ENCODE measurements around the gene DPY19L3. TPM values are rescaled to one million over a fixed set of nuclear protein-coding genes. Genes with fewer than 3 reads are reported as not detected.
"Not testable (repeated sequence)": the region's sequence is repeated elsewhere in the genome, so short reads cannot be mapped to it uniquely, and the experiment has no call there.

The DPY19L3 gene
- total RNA-seq, 1 experiment from 2014 or later: 45.1 TPM

DNA sequence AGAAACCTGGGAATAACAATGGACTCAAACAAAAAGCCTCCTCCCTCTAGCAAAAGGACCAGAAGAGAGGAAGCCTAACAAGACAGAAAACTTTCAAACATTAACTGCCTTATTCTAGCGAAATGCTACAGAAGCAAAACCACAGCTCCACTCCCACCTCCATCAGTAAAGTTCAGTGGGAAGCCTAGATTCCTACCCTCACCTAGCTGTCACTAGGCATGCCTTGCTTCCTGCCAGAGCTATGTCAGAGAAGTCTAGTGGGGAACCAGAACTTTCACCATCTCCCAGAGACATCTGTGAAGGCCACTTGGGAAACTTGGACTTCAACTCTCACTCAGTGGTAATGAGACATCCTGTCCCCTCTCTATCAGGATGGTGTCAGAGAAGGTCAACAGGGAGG, 37.1 kb downstream of the DPY19L3 start:
- Histone ChIP-seq H3K79me2 (ENCODE audit: low read length) (no peaks in the 10 kb centered on the region), H3K9me2 (replicated peaks; ENCODE audit: insufficient read depth, low read length) (no peaks in the 10 kb centered on the region), H3K4me2 (ENCODE audit: low read depth, low read length, poor library complexity, severe bottlenecking) (no peak overlapping the region), H3K4me3 (ENCODE audit: low read length) (no peak overlapping the region), H3K27me3 (ENCODE audit: low read length) (no peaks in the 10 kb centered on the region), H2AFZ (ENCODE audit: low read length) (no peak overlapping the region), H4K20me1 (ENCODE audit: insufficient read depth, low read depth, low read length) (no peaks in the 10 kb centered on the region), H3K4me1 (ENCODE audit: low read length) (no peaks in the 10 kb centered on the region), H3K27ac (ENCODE audit: low read length) (no peak overlapping the region), H3K9ac (ENCODE audit: low read length) (no peak overlapping the region), H3K36me3 (ENCODE audit: insufficient read depth, low read length) (peaks cover 28% of the 10 kb centered on the region; the same call in 1 of the 2 replicates), H3K9me3 (ENCODE audit: low read length) (no peaks in the 10 kb centered on the region)
- no peak for DNase-seq

DNA sequence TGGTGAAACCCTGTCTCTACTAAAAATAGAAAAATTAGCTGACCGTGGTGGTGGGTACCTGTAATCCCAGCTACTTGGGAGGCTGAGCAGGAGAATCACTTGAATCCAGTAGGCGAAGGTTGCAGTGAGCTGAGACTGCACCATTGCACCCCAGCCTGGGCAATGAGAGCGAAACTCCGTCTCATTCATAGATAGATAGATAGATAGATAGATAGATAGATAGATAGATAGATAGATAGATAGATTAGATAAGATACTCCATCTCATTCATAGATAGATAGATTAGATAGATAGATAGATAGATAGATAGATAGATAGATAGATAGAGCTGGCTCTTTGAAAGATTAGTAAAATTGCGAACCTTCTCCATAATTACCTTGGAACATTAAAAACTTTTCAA, 42.0 kb downstream of the DPY19L3 start:
- not testable (repeated sequence) for DNase-seq; H3K9me2 ChIP-seq (replicated peaks; ENCODE audit: insufficient read depth, low read length)

DNA sequence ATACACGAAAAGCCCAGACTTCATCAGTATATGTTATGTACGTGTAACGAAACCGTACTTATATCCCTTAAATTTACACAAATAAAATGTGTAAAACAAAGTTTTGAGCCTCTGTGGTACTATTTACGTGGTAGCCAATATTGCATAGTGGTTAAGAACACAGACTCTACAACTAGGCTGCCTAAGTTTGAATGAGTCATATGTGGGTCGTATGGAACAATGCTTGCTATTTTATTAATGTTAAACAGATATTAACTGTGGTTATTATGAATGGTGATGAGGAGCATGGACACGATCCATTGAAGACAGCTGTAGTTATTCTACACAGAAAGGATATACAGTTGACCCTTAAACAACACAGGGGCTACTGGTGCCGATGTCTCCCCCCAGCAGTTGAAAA, 42.5 kb downstream of the DPY19L3 start:
- Histone ChIP-seq H2AFZ (ENCODE audit: low read length) (no peak overlapping the region), H3K9me3 (ENCODE audit: low read length) (no peaks in the 10 kb centered on the region), H3K27ac (ENCODE audit: low read length) (no peak overlapping the region), H3K4me2 (ENCODE audit: low read depth, low read length, poor library complexity, severe bottlenecking) (no peak overlapping the region), H4K20me1 (ENCODE audit: insufficient read depth, low read depth, low read length) (no peaks in the 10 kb centered on the region), H3K4me3 (ENCODE audit: low read length) (no peak overlapping the region), H3K4me1 (ENCODE audit: low read length) (peaks cover 7% of the 10 kb centered on the region; the same call in 1 of the 2 replicates), H3K9me2 (replicated peaks; ENCODE audit: insufficient read depth, low read length) (no peaks in the 10 kb centered on the region), H3K9ac (ENCODE audit: low read length) (no peak overlapping the region), H3K36me3 (ENCODE audit: insufficient read depth, low read length) (0 out of 2 replicates have a peak, but pooled peaks cover 10% of the 10 kb centered on the region), H3K79me2 (ENCODE audit: low read length) (no peaks in the 10 kb centered on the region), H3K27me3 (ENCODE audit: low read length) (no peaks in the 10 kb centered on the region)
- no peak for DNase-seq

More for the DNA sequence above, 42.0 kb downstream of the DPY19L3 start:
- H3K9me3 ChIP-seq (ENCODE audit: low read length); H3K27ac ChIP-seq (ENCODE audit: low read length); H3K9ac ChIP-seq (ENCODE audit: low read length); H3K4me3 ChIP-seq (ENCODE audit: low read length); H3K27me3 ChIP-seq (ENCODE audit: low read length); H4K20me1 ChIP-seq (ENCODE audit: insufficient read depth, low read depth, low read length); H2AFZ ChIP-seq (ENCODE audit: low read length); H3K79me2 ChIP-seq (ENCODE audit: low read length); H3K4me2 ChIP-seq (ENCODE audit: low read depth, low read length, poor library complexity, severe bottlenecking); H3K4me1 ChIP-seq (ENCODE audit: low read length): not testable (repeated sequence)
- H3K36me3 ChIP-seq (ENCODE audit: insufficient read depth, low read length): 0 out of 2 replicates have a peak, but pooled peaks cover 15% of the 10 kb centered on the region

DNA sequence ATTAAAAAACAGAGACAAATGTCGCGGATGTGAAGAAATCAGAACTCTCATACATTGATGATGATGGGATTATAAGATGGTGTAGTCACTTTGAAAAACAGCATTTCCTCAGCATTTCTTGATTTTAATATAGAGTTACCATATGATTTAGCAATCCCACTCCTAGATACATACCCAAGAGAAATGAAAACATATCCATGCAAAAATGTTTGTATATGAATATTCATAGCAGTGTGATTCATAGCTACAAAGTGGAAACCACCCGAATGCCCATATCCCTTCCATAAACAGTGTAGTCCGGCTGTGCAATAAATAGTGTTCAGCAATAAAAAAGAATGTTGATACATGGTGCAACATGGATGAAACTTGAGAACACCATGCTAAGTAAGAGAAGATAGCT, 44.6 kb downstream of the DPY19L3 start:
- H3K9ac ChIP-seq (ENCODE audit: low read length): no peak overlapping the region
- no peak overlapping the region for H3K27ac ChIP-seq (ENCODE audit: low read length)
- H3K4me1 ChIP-seq (ENCODE audit: low read length): peaks cover 7% of the 10 kb centered on the region; the same call in 1 of the 2 replicates
- no peak overlapping the region for H3K4me3 ChIP-seq (ENCODE audit: low read length)
- H3K9me3 ChIP-seq (ENCODE audit: low read length): no peaks in the 10 kb centered on the region
- H3K4me2 ChIP-seq (ENCODE audit: low read depth, low read length, poor library complexity, severe bottlenecking): no peak overlapping the region
- H3K36me3 ChIP-seq (ENCODE audit: insufficient read depth, low read length): peaks cover 10% of the 10 kb centered on the region; the same call in 1 of the 2 replicates
- no peaks in the 10 kb centered on the region for H3K79me2 ChIP-seq (ENCODE audit: low read length)
- no peaks in the 10 kb centered on the region for H4K20me1 ChIP-seq (ENCODE audit: insufficient read depth, low read depth, low read length)
- no peak overlapping the region for H2AFZ ChIP-seq (ENCODE audit: low read length)
- no peaks in the 10 kb centered on the region for H3K9me2 ChIP-seq (replicated peaks; ENCODE audit: insufficient read depth, low read length)
- DNase-seq: no peak
- H3K27me3 ChIP-seq (ENCODE audit: low read length): no peaks in the 10 kb centered on the region

DNA sequence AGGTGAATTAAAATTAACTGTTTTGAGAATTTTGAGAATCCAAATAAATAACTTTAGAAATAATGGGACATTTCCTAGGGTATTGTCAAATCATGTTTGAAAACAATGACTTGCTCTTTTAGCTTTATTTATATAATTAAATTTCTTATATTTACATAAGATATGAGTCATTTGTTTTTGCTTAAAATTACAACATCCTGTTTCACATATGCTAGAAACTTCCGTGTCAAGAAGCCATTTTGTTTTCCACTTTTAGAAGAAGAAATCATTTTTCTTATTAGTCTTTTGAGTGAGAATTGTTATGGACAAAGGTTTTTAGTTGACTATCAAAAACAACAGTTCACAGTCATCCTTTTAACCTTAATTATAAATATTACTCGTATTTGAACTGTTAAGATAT, 48.2 kb downstream of the DPY19L3 start:
- Histone ChIP-seq H3K9me3 (ENCODE audit: low read length) (no peaks in the 10 kb centered on the region), H3K27me3 (ENCODE audit: low read length) (no peaks in the 10 kb centered on the region)

DNA sequence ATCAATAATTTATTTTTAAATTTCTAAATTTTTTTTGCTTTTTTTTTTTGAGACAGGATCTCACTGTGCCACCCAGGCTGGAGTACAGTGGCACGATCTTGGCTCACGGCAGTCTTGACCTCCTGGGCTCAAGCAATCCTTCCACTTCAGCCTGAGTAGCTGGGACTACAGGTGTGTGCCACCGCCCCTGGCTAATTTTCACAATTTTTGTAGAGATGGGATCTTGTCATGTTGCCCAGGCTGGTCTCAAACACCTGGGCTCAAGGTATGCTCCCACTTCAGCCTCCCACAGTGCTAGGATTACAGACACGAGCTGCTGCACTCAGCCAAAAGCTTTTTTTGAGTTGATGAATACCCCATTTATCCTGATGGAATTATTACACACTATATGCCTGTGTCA, 50.8 kb downstream of the DPY19L3 start:
- no peak overlapping the region for H3K4me2 ChIP-seq (ENCODE audit: low read depth, low read length, poor library complexity, severe bottlenecking)
- DNase-seq: no peak
- no peak overlapping the region for H3K9ac ChIP-seq (ENCODE audit: low read length)
- no peak overlapping the region for H2AFZ ChIP-seq (ENCODE audit: low read length)
- no peaks in the 10 kb centered on the region for H3K27me3 ChIP-seq (ENCODE audit: low read length)
- no peak overlapping the region for H3K27ac ChIP-seq (ENCODE audit: low read length)
- no peaks in the 10 kb centered on the region for H3K9me3 ChIP-seq (ENCODE audit: low read length)
- no peaks in the 10 kb centered on the region for H3K9me2 ChIP-seq (replicated peaks; ENCODE audit: insufficient read depth, low read length)
- no peaks in the 10 kb centered on the region for H3K79me2 ChIP-seq (ENCODE audit: low read length)
- no peak overlapping the region for H3K4me3 ChIP-seq (ENCODE audit: low read length)
- H4K20me1 ChIP-seq (ENCODE audit: insufficient read depth, low read depth, low read length): no peaks in the 10 kb centered on the region
- H3K4me1 ChIP-seq (ENCODE audit: low read length): peaks cover 21% of the 10 kb centered on the region
- peaks cover 19% of the 10 kb centered on the region; the same call in 1 of the 2 replicates for H3K36me3 ChIP-seq (ENCODE audit: insufficient read depth, low read length)

More for the DNA sequence above, 48.2 kb downstream of the DPY19L3 start:
- no peak for DNase-seq
- no peaks in the 10 kb centered on the region for H4K20me1 ChIP-seq (ENCODE audit: insufficient read depth, low read depth, low read length)
- H3K27ac ChIP-seq (ENCODE audit: low read length): no peak overlapping the region
- H3K9ac ChIP-seq (ENCODE audit: low read length): no peak overlapping the region
- H3K4me1 ChIP-seq (ENCODE audit: low read length): peaks cover 28% of the 10 kb centered on the region
- no peaks in the 10 kb centered on the region for H3K9me2 ChIP-seq (replicated peaks; ENCODE audit: insufficient read depth, low read length)
- no peak overlapping the region for H3K4me3 ChIP-seq (ENCODE audit: low read length)
- H2AFZ ChIP-seq (ENCODE audit: low read length): no peak overlapping the region
- no peak overlapping the region for H3K4me2 ChIP-seq (ENCODE audit: low read depth, low read length, poor library complexity, severe bottlenecking)
- H3K79me2 ChIP-seq (ENCODE audit: low read length): no peaks in the 10 kb centered on the region
- H3K36me3 ChIP-seq (ENCODE audit: insufficient read depth, low read length): peaks cover 26% of the 10 kb centered on the region; the same call in 1 of the 2 replicates

DNA sequence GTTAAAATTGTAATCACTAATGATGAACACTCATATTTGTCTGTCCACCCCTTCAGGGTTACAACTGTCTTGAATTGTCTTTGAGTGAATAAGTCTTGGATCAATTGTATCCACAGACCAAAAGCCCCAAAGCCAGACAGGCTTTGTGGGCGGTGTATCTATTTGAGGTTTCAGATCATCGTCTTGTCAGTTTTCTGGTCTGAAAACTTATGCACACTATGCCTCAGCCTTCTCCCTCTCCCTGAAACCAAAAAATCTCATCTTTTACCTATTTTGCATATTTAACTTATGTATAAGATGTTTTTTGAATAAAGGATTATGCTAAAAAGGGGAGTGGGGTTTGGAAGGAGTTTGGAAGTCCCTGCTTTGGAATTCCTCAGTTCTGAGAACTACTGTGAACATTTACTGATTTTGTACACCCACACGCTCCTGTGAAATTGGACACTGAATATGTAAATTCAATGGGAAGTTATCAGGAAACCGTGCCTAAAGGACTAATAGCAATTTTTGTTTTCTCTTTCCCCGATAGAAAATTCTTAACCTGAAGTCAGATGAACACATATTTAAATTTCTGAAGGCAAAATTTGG, 52.1 kb downstream of the DPY19L3 start:
- DNase-seq: no peak
- H2AFZ ChIP-seq (ENCODE audit: low read length): no peak overlapping the region
- H3K9ac ChIP-seq (ENCODE audit: low read length): no peak overlapping the region
- H3K27me3 ChIP-seq (ENCODE audit: low read length): no peaks in the 10 kb centered on the region
- H3K36me3 ChIP-seq (ENCODE audit: insufficient read depth, low read length): peaks cover 16% of the 10 kb centered on the region; the same call in 1 of the 2 replicates
- H3K79me2 ChIP-seq (ENCODE audit: low read length): no peaks in the 10 kb centered on the region
- peak overlapping the region; percentile 10; the same call in 1 of the 2 replicates for H3K27ac ChIP-seq (ENCODE audit: low read length)
- no peaks in the 10 kb centered on the region for H3K9me2 ChIP-seq (replicated peaks; ENCODE audit: insufficient read depth, low read length)
- H3K4me1 ChIP-seq (ENCODE audit: low read length): peaks cover 21% of the 10 kb centered on the region
- H4K20me1 ChIP-seq (ENCODE audit: insufficient read depth, low read depth, low read length): no peaks in the 10 kb centered on the region
- peak overlapping the region; percentile 37 for H3K4me2 ChIP-seq (ENCODE audit: low read depth, low read length, poor library complexity, severe bottlenecking)
- H3K4me3 ChIP-seq (ENCODE audit: low read length): 0 out of 2 replicates have a peak overlapping the region, but pooled peaks have one; percentile 8
- H3K9me3 ChIP-seq (ENCODE audit: low read length): no peaks in the 10 kb centered on the region

DNA sequence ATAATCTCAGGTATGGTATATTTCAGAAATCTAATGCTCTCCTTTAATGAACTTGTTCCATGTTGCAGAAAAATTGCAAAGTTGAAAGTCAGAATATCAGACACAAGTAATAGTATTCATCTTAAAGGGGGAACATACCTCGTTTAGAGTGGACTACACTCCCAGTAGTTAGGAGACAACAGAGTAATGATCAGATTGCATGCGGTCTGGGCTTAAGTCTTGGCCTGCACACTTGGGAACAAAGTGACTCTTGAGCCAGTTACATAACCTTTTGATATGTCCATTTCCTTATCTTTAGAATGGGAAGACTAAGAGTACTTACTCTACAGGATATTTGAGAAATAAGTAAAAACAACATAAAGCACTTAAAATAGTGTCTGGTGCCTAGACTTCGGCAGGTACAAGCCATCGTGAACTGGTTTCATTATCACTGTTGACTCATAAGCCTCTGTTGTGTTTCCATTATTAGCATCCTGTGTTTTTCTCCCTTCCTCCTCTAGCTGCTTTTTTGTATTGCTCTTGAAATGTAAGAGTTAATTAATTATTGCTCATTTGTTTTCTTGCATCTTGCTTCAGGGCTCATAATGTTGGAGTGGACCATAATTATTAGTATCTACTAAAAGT, 53.0 kb downstream of the DPY19L3 start:
- H3K27ac ChIP-seq (ENCODE audit: low read length): peak overlapping the region; percentile 10; the same call in 1 of the 2 replicates
- H2AFZ ChIP-seq (ENCODE audit: low read length): no peak overlapping the region
- H3K4me2 ChIP-seq (ENCODE audit: low read depth, low read length, poor library complexity, severe bottlenecking): no peak overlapping the region
- H3K4me1 ChIP-seq (ENCODE audit: low read length): peaks cover 21% of the 10 kb centered on the region
- no peaks in the 10 kb centered on the region for H3K79me2 ChIP-seq (ENCODE audit: low read length)
- no peaks in the 10 kb centered on the region for H4K20me1 ChIP-seq (ENCODE audit: insufficient read depth, low read depth, low read length)
- H3K9ac ChIP-seq (ENCODE audit: low read length): no peak overlapping the region
- no peak overlapping the region for H3K4me3 ChIP-seq (ENCODE audit: low read length)
- DNase-seq: no peak
- no peaks in the 10 kb centered on the region for H3K27me3 ChIP-seq (ENCODE audit: low read length)
- no peaks in the 10 kb centered on the region for H3K9me3 ChIP-seq (ENCODE audit: low read length)
- H3K9me2 ChIP-seq (replicated peaks; ENCODE audit: insufficient read depth, low read length): no peaks in the 10 kb centered on the region
- peaks cover 20% of the 10 kb centered on the region; the same call in 1 of the 2 replicates for H3K36me3 ChIP-seq (ENCODE audit: insufficient read depth, low read length)
